NK-92 (cell line): ENCODE results near the gene FUT3.

ENCODE experiments used
- DNase-seq: peaks from one replicate; lab custom pipeline; 2025; ENCODE audit not compliant: unreplicated experiment; lab: John Stamatoyannopoulos, UW

The FUT3 gene

GRCh38 chr19:5803752-5804515 lies 47.3 kb downstream of the FUT3 start:
- no peak for DNase-seq

DNA sequence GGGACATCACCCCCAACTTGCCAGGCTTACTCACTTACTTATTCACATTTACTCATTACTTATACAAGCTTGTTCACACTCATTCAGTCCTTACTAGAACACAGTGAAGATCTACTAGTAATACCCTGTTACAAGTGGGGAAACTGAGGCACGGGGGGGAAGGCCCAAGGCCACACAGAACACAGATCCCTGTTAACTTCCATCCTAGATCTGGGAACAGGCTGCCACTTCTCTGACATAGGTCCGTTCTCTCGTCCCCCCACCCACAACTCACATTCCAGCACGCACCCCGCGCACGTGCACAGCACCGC lies 47.9 kb downstream of the FUT3 start:
- no peak for DNase-seq

DNA sequence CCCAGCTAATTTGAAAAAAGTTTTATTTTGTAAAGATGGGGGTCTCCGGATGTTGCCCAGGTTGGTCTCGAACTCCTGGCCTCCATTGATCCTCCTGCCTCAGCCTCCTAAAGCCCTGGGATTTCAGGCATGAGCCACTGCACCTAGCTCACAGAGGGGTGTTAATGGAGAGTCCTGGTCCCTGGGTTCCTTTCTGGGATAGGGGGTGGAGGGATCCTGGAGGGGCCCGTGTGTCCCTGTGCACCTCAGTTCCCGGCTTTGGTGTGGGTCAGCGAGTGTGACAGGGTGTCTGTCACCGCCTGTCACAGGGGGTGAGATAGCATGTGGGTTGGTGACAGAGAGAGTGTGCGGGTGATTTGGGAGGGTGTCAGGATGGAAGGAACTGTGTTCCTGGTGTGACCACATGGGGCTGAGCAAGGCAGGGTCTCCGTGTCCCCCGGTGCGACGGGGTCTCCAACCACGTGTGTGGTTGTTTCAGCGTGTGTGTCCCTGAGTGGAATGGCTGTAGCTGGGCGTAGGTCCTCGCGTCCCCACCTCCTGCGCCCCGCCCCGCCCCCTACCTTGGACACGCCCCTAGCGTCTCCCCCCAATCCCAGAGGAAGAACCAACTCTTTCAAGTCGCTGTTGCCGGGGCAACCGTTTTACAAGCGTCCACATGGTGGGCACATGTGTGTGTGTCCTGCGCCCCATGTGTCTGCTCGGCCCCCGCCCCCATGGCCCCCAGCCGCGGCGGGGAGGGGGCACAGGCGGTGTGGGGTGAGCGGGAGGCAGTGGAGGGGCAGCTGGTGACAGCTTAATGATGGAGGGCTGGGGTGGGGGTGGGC lies 49.2 kb downstream of the FUT3 start:
- DNase-seq: no peak

DNA sequence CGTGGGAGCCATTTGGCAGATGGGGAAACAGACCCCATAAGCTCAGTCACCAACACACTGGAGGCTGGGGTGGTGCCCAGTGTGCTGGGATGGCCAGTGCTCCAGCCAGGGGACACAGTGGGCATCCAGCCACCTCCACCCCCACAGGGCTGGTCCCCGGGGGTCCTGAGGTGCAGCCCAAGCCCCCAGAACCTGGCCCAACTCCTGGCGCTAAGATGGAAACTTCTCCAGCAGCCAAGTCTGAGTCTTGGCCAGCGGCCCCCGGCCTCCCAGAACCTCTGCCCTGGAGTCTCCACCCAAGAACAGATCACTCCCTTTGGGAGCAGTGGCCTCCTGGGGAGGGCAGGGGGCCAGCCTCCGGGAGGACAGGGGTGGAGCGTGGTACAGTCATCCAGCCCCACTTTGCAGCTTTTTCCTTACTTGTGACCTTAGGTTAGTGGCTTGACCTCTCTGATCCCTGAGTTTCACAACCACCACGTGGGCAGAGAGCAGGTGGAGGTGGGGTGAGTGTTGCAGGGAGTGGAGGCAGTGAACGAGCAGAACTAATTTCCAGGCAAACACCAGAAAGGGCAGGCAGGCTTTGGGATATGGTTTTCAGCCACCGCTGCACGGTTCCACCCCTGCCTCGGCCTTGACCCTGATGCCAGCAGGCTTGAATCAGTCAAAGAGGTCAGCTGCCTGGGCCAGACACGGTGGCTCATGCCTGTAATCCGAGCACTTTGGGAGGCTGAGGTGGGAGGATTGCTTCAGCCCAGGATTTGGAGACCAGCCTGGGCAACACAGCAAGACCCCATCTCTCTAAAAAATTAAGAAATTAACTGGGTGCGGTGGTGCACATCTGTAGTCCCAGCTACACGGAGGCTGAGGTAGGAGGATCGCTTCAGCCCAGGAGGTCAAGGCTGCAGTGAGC lies 50.6 kb downstream of the FUT3 start:
- no peak for DNase-seq

- no peak for DNase-seq
These were observed 51.7 kb downstream of the FUT3 start for GRCh38 chr19:5799247-5800241.

DNA sequence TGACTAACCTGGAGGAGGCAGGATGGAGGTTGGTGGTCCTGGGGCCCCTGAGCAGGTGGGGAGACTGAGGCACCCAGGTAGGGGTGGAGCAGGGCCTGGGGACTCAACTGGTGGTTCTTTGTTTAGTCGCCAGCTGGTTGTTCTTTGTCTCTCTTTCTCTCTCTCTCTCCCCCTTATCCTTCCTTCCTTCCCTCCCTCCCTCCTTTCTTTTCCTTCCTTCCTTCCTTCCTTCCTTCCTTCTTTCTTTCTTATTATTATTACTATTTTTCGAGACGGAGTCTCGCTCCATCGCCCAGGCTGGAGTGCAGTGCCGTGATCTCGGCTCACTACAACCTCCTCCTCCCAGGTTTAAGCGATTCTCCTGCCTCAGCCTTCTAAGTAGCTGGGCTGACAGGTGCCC lies 53.0 kb downstream of the FUT3 start:
- no peak for DNase-seq

DNA sequence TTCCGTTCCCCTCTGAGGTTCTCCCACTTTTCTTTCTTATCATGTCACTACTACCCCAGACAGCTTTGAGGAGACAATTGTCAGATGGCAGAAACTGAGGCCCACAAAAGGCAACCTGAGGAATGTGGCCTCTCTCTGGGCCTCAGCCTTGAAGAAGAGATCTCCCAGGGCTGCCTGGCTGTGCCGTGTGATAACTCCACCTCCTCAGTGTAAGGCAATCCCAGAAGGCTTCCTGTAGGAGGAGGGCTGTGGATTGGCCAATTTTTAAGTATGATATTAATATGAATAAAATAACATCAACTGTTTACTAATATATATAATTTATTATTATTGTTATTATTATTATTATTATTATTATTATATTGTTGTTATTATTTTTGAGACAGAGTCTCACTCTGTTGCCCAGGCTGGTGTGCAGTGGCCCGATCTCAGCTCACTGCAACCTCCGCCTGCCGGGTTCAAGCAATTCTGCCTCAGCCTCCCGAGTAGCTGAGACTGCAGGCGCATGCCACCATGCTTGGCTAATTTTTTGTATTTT lies 55.8 kb downstream of the FUT3 start:
- DNase-seq: no peak

GRCh38 chr19:5793188-5793587 lies 58.1 kb downstream of the FUT3 start:
- DNase-seq: no peak
